ENCODE measurements around the gene AGAP1.

Gene AGAP1

DNA sequence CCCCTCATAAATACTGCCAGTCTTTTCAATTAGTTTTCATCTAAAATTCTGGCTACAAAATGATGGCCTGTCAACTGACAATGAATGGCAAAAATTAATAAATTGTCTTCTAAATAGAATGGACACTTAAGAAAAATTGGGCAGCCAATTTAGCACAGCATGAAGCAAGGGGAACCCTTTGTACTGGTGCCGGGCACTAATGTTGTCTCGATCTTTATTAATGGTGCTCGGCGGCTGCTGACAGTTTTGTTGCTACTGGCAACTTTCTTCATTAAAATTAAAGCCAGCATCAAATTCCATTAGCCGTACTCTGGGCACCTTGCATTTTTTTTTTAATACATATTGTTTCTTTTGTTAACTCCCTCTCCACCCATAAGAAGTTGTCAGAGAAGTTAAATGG is 365.0 kb downstream of the AGAP1 start:
- TF ChIP-seq SIN3A (IDR thresholded peaks at IDR 0.05; ENCODE audit: borderline replicate concordance, insufficient read depth, low read length) (no peak), FOXP2 (optimal IDR thresholded peaks at IDR 0.05; ENCODE audit: borderline replicate concordance, extremely low read depth, extremely low read length, insufficient read depth) (no peak), TAF1 (IDR thresholded peaks at IDR 0.05; ENCODE audit: borderline replicate concordance, insufficient read depth, low read length) (no peak), POLR2AphosphoS5 (IDR thresholded peaks at IDR 0.05; ENCODE audit: low read depth, low read length) (no peak)
- TF ChIP-seq, protein P1, sequence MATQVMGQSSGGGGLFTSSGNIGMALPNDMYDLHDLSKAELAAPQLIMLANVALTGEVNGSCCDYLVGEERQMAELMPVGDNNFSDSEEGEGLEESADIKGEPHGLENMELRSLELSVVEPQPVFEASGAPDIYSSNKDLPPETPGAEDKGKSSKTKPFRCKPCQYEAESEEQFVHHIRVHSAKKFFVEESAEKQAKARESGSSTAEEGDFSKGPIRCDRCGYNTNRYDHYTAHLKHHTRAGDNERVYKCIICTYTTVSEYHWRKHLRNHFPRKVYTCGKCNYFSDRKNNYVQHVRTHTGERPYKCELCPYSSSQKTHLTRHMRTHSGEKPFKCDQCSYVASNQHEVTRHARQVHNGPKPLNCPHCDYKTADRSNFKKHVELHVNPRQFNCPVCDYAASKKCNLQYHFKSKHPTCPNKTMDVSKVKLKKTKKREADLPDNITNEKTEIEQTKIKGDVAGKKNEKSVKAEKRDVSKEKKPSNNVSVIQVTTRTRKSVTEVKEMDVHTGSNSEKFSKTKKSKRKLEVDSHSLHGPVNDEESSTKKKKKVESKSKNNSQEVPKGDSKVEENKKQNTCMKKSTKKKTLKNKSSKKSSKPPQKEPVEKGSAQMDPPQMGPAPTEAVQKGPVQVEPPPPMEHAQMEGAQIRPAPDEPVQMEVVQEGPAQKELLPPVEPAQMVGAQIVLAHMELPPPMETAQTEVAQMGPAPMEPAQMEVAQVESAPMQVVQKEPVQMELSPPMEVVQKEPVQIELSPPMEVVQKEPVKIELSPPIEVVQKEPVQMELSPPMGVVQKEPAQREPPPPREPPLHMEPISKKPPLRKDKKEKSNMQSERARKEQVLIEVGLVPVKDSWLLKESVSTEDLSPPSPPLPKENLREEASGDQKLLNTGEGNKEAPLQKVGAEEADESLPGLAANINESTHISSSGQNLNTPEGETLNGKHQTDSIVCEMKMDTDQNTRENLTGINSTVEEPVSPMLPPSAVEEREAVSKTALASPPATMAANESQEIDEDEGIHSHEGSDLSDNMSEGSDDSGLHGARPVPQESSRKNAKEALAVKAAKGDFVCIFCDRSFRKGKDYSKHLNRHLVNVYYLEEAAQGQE (IDR thresholded peaks at IDR 0.05; ENCODE audit: insufficient read depth in 1 of 2, low read depth in 2 of 2, low read length in 2 of 2): no peak

DNA sequence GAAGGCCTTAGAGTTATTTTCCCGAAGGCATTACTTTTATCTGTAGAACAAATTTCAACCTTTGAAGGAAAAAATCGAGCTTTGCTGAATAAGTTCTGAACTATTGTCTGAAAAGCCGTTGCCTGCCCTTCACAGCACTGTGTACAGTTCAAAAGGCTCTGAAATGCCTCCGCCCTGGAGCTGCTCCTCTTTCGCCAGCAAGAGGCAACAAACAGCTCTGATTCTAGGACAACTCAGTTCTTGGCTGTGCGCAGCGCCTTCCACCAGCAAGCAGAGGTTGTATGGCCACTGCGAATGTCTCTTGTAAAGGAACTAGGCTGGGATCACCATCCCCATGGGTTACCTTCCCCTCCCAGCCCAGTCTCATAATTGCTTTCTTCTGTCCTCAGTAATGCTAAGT is 365.8 kb downstream of the AGAP1 start:
- TF ChIP-seq TAF1 (IDR thresholded peaks at IDR 0.05; ENCODE audit: borderline replicate concordance, insufficient read depth, low read length): no peak
- TF ChIP-seq, protein P1 (IDR thresholded peaks at IDR 0.05; ENCODE audit: insufficient read depth in 1 of 2, low read depth in 2 of 2, low read length in 2 of 2): no peak
- no peak for TF ChIP-seq FOXP2 (optimal IDR thresholded peaks at IDR 0.05; ENCODE audit: borderline replicate concordance, extremely low read depth, extremely low read length, insufficient read depth)
- TF ChIP-seq SIN3A (IDR thresholded peaks at IDR 0.05; ENCODE audit: borderline replicate concordance, insufficient read depth, low read length): no peak
- no peak for TF ChIP-seq POLR2AphosphoS5 (IDR thresholded peaks at IDR 0.05; ENCODE audit: low read depth, low read length)

DNA sequence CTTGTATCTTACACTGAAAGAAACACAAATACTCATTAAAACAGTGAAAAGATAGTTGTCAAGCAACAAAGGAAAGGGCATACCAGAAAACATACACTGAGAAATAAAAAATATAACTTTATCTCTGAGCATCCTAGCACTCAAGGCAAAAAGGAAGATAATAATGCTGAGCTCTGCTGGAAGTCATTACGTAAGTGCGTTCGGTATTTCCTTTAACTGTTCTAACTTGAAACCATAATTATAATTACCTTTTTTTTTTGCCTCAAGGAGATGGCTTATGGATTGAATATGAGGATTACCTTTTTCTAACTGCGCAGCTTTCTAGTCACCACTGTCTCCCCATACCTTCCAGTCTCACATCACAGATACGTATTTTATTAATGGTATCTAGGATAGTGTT is 366.3 kb downstream of the AGAP1 start:
- TF ChIP-seq SIN3A (IDR thresholded peaks at IDR 0.05; ENCODE audit: borderline replicate concordance, insufficient read depth, low read length): no peak
- no peak for TF ChIP-seq TAF1 (IDR thresholded peaks at IDR 0.05; ENCODE audit: borderline replicate concordance, insufficient read depth, low read length)
- TF ChIP-seq, protein P1 (IDR thresholded peaks at IDR 0.05; ENCODE audit: insufficient read depth in 1 of 2, low read depth in 2 of 2, low read length in 2 of 2): no peak
- no peak for TF ChIP-seq FOXP2 (optimal IDR thresholded peaks at IDR 0.05; ENCODE audit: borderline replicate concordance, extremely low read depth, extremely low read length, insufficient read depth)
- TF ChIP-seq POLR2AphosphoS5 (IDR thresholded peaks at IDR 0.05; ENCODE audit: low read depth, low read length): no peak

DNA sequence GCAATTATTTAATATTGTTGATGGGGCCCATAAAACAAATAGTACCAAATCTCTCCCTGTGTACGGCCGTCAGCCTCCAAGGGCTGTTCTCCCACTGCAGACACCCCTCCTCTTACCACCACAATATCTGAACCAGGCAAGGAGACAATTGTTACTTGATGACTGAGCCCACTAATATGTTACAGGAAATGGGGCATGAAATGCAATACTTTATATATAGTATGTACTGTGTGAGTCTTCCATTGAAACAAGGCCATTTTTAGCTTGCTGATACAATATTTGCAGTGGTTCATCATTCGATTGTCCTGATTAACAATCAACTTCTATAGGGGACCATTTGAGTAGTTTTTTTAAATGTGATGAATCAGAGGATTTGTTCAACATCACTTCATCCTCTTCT is 367.0 kb downstream of the AGAP1 start:
- TF ChIP-seq TAF1 (IDR thresholded peaks at IDR 0.05; ENCODE audit: borderline replicate concordance, insufficient read depth, low read length) (no peak), POLR2AphosphoS5 (IDR thresholded peaks at IDR 0.05; ENCODE audit: low read depth, low read length) (no peak), FOXP2 (optimal IDR thresholded peaks at IDR 0.05; ENCODE audit: borderline replicate concordance, extremely low read depth, extremely low read length, insufficient read depth) (no peak), SIN3A (IDR thresholded peaks at IDR 0.05; ENCODE audit: borderline replicate concordance, insufficient read depth, low read length) (no peak)
- TF ChIP-seq, protein P1 (IDR thresholded peaks at IDR 0.05; ENCODE audit: insufficient read depth in 1 of 2, low read depth in 2 of 2, low read length in 2 of 2): no peak

DNA sequence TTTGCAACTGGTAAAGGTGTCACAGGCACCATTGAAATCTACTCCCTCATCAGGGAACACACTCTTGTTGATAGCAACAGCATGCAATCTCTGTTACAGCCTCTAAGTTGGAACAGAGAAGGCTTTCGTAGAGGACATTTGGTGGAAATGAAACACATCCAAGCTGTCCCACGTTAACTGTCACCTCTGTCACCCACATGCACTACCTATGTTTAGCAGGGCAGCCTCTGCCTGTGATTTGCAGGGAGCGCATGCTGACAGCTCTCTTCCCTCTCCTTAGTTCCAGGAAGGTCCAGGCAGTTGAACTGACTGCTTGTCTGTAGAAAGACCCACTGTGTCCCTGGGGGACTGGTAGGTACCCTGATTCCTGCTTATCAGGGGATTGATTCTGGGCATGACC is 367.5 kb downstream of the AGAP1 start:
- TF ChIP-seq FOXP2 (optimal IDR thresholded peaks at IDR 0.05; ENCODE audit: borderline replicate concordance, extremely low read depth, extremely low read length, insufficient read depth) (no peak), POLR2AphosphoS5 (IDR thresholded peaks at IDR 0.05; ENCODE audit: low read depth, low read length) (no peak), SIN3A (IDR thresholded peaks at IDR 0.05; ENCODE audit: borderline replicate concordance, insufficient read depth, low read length) (no peak), TAF1 (IDR thresholded peaks at IDR 0.05; ENCODE audit: borderline replicate concordance, insufficient read depth, low read length) (no peak)
- TF ChIP-seq, protein P1 (IDR thresholded peaks at IDR 0.05; ENCODE audit: insufficient read depth in 1 of 2, low read depth in 2 of 2, low read length in 2 of 2): no peak
